ENCODE measurements around the gene GBA2. TPM values are rescaled to one million over a fixed set of nuclear protein-coding genes. Genes with fewer than 3 reads are reported as not detected.

GBA2 gene
- total RNA-seq, 2 donors from 2014 or later = 64.1 to 76.3 TPM

DNA sequence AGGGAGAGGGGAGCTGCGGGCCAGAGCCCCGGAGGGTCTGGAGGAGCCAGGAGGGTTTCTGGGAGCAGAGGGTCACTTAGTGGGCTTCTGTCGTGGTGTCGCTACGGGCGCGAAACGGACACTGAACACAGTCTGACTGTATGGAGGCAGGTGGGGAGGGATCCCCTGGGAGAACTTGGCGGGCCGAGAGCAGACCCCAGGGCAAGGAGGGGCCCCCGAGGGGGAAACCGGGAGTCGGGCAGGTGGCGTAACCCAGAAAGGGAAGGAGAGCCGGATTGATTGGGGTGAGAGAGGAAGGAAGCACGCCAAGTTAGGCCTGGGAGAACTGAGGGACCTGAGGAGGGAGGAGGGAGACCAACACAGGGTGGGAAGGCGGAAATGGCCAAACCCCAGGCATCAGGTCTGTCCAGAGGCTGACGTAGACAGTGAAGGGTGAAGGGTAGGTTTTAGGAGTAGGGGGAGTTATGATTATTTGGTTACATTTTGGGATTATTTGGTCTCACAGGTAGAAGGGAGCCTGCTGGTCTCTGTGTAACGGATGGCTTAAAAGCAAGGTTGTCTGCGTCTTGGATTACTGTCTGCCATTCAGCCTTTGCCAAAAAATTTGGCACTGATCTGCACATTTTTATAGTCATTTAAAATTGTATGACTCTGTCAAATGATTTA is 8.3 kb upstream of the GBA2 start:
- H3K27me3 ChIP-seq = no peaks in the 10 kb centered on the region
- H3K27ac ChIP-seq = peak overlapping the region; percentile 90 to 95
- H3K4me1 ChIP-seq = peaks cover 0 to 44% of the 10 kb centered on the region in 2 donors
- TF ChIP-seq, protein P1, sequence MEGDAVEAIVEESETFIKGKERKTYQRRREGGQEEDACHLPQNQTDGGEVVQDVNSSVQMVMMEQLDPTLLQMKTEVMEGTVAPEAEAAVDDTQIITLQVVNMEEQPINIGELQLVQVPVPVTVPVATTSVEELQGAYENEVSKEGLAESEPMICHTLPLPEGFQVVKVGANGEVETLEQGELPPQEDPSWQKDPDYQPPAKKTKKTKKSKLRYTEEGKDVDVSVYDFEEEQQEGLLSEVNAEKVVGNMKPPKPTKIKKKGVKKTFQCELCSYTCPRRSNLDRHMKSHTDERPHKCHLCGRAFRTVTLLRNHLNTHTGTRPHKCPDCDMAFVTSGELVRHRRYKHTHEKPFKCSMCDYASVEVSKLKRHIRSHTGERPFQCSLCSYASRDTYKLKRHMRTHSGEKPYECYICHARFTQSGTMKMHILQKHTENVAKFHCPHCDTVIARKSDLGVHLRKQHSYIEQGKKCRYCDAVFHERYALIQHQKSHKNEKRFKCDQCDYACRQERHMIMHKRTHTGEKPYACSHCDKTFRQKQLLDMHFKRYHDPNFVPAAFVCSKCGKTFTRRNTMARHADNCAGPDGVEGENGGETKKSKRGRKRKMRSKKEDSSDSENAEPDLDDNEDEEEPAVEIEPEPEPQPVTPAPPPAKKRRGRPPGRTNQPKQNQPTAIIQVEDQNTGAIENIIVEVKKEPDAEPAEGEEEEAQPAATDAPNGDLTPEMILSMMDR (IDR thresholded peaks at IDR 0.05) = no peak
- H3K36me3 ChIP-seq = peaks cover 19% of the 10 kb centered on the region
- no peaks in the 10 kb centered on the region for H3K9me3 ChIP-seq
- DNase-seq (ENCODE audit: low spot score) = peak; percentile 66
- peak overlapping the region; percentile 61 to 67 for H3K4me3 ChIP-seq

DNA sequence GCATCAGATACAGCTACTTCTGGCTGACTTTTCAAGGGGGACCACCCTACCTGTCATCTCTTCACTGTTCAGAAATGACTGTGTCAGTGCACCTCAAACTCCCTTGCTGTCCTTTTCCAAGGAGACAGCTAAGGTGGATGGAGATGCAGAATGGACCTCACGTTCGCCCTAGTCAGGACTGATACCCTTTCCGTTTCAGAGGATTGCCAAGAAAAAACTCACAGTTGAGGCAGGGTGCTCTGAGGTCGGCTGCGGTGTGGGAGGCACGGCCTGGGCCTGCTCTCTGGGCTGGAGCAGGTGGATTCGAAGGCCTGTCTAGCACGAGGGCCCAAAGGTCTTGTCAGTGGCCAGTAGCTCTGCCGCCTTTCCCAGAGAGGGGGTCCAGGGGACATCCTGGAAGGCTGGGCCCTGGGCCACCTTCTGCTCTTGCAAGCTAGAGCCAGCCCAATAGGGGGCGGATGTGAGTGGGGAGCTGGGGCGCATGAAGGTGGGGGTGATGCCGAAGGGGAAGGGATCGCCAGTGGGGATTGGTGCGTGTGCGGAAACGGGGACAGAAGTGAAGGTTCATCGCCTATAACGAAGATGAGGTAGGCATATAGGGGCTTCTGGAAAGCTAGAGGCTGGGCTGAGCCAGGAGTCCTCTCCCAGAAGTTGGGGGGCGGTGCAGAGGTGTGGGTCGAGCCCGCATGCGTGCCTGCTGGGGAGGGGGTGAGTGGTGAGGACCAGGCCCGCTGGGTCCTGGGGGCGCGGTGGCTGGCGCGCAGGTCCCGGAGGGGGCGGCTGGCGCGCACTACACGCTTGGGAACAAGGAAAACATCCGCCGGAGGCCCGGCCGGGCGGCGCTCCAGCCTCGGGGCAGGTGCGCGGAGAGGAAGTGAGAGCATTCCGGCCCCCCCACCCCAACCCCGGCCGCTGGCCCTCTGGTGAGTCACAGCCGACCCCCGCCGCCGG is 7.5 kb upstream of the GBA2 start:
- TF ChIP-seq, protein P1 (IDR thresholded peaks at IDR 0.05) = peak; percentile 52 to 76
- no peaks in the 10 kb centered on the region for H3K27me3 ChIP-seq
- peaks cover 27% of the 10 kb centered on the region for H3K36me3 ChIP-seq
- peak overlapping the region; percentile 90 to 95 for H3K27ac ChIP-seq
- peak; percentile 73 for DNase-seq (ENCODE audit: low spot score)
- H3K4me3 ChIP-seq = peak overlapping the region; percentile 61 to 67
- peaks cover 0 to 44% of the 10 kb centered on the region in 2 donors for H3K4me1 ChIP-seq
- H3K9me3 ChIP-seq = no peaks in the 10 kb centered on the region

DNA sequence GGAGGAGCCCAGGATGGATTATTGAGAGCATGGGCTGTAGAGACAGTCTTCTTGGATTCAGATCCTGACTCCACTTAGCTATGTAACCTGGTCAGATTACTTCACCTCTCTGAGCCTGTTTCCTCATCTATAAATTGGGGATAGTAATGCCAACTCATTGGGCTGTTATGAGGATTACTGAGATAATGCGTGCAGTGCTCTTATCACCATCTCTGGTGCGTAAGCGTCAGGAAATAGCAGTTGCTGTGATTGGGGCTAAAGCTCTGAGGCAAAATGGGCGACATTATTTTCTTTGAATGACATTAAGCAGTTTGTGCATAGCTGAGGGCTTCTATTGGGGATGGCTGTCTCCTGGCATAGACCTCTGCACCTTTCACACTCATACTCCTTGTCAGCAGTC is 6.0 kb upstream of the GBA2 start:
- TF ChIP-seq, protein P1 (IDR thresholded peaks at IDR 0.05) = no peak
- no peak overlapping the region for H3K4me3 ChIP-seq
- no peak overlapping the region for H3K27ac ChIP-seq
- no peaks in the 10 kb centered on the region for H3K9me3 ChIP-seq
- peaks cover 0 to 42% of the 10 kb centered on the region in 2 donors for H3K4me1 ChIP-seq
- no peak for DNase-seq (ENCODE audit: low spot score)
- H3K27me3 ChIP-seq = no peaks in the 10 kb centered on the region
- H3K36me3 ChIP-seq = peaks cover 39% of the 10 kb centered on the region

DNA sequence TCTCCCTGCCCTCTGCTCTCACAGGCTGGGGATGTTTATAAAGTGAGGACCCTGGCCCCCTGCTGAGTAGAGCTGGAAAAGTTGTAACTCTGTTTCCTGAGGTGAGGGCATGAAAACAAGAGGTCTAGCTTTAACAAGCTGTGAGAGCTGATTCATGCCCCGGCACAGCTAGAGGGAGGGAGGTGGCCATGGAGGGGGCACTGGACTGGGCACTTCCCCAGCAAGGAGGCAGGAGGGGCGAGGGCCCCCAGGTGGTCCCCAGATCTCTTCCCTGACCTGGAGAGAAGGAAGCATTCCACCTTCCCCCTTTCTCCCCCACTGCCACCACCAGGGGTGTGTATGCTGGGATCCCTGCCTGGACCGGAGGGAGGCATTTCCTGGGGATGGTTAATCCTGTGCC is 5.2 kb upstream of the GBA2 start, which contains the start of gene MSMP:
TSS of gene MSMP (minus strand) at position 13 of the 400 bp plus-strand sequence. CDS start 147 bp downstream, outside the sequence.
- peaks cover 0 to 50% of the 10 kb centered on the region in 2 donors for H3K4me1 ChIP-seq
- H3K27me3 ChIP-seq = no peaks in the 10 kb centered on the region
- H3K36me3 ChIP-seq = peaks cover 39% of the 10 kb centered on the region
- no peak for DNase-seq (ENCODE audit: low spot score)
- H3K4me3 ChIP-seq = no peak within 1 kb of the TSS
- H3K9me3 ChIP-seq = no peaks in the 10 kb centered on the region
- no peak within 1 kb of the TSS for H3K27ac ChIP-seq
- TF ChIP-seq, protein P1 (IDR thresholded peaks at IDR 0.05) = no peak

DNA sequence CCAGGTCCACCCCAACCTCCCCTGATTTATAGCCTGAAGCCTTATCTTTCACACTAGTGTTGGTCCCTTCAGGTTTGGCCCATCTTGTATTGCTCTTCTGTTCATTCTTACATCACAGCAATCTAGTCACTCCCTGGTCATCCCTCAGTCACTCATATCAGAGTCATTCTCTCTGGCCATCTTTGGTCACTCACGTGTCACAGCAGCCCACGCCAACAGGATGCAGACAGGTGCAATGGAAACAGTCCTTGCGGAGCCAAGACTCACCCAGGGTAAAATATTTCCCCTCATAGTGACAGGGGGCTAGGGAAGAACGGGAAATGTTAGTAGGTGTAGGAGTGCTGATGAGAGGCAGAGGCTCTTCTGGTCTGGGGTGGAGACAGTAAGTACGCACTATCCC is 4.4 kb upstream of the GBA2 start:
- Histone ChIP-seq H3K4me3 (no peak overlapping the region), H3K4me1 (peaks cover 0 to 44% of the 10 kb centered on the region in 2 donors), H3K9me3 (no peaks in the 10 kb centered on the region), H3K36me3 (peaks cover 39% of the 10 kb centered on the region), H3K27ac (no peak overlapping the region), H3K27me3 (no peaks in the 10 kb centered on the region)
- no peak for DNase-seq (ENCODE audit: low spot score)
- TF ChIP-seq, protein P1 (IDR thresholded peaks at IDR 0.05) = no peak

Data from right atrium auricular region (tissue), 2 donors.